ENCODE results near the gene RFESD.
"Not testable (repeated sequence)": the region's sequence is repeated elsewhere in the genome, so short reads cannot be mapped to it uniquely, and the experiment has no call there.

The RFESD gene

GRCh38 chr5:95704150-95704549, 57.6 kb downstream of the RFESD start:
- POLR2A ChIA-PET: no interaction called here
- H3K4me3 ChIP-seq (ENCODE audit: low read depth, low read length): no peak overlapping the region
- no peak for DNase-seq (ENCODE audit: low read depth, low spot score)
- CTCF ChIA-PET: no interaction called here
- TF ChIP-seq, protein P1, sequence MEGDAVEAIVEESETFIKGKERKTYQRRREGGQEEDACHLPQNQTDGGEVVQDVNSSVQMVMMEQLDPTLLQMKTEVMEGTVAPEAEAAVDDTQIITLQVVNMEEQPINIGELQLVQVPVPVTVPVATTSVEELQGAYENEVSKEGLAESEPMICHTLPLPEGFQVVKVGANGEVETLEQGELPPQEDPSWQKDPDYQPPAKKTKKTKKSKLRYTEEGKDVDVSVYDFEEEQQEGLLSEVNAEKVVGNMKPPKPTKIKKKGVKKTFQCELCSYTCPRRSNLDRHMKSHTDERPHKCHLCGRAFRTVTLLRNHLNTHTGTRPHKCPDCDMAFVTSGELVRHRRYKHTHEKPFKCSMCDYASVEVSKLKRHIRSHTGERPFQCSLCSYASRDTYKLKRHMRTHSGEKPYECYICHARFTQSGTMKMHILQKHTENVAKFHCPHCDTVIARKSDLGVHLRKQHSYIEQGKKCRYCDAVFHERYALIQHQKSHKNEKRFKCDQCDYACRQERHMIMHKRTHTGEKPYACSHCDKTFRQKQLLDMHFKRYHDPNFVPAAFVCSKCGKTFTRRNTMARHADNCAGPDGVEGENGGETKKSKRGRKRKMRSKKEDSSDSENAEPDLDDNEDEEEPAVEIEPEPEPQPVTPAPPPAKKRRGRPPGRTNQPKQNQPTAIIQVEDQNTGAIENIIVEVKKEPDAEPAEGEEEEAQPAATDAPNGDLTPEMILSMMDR (IDR thresholded peaks at IDR 0.05; ENCODE audit: insufficient read depth, low read length, missing control alignments): no peak

GRCh38 chr5:95706196-95706595, 59.6 kb downstream of the RFESD start:
- POLR2A ChIA-PET; CTCF ChIA-PET; H3K4me3 ChIP-seq (ENCODE audit: low read depth, low read length); DNase-seq (ENCODE audit: low read depth, low spot score): not testable (repeated sequence)

GRCh38 chr5:95707055-95707454, 60.5 kb downstream of the RFESD start:
- POLR2A ChIA-PET: no interaction called here
- DNase-seq (ENCODE audit: low read depth, low spot score): no peak
- no peak overlapping the region for H3K4me3 ChIP-seq (ENCODE audit: low read depth, low read length)
- CTCF ChIA-PET: no interaction called here
- TF ChIP-seq, protein P1 (IDR thresholded peaks at IDR 0.05; ENCODE audit: insufficient read depth, low read length, missing control alignments): no peak
